Activated B cell treated with CpG ODN at 0.5 μM for 24 hours (primary cell): ENCODE data around the gene ANKS1A. TPM values are rescaled to one million over a fixed set of nuclear protein-coding genes. Genes with fewer than 3 reads are reported as not detected.

Experiments used
- ATAC-seq: fragments of 200-7000 bp; cut with Tn5 transposase; one replicate; pipeline ENCODE4 v1.10.0; 2021; ENCODE audit warnings: low read depth, mild to moderate bottlenecking, moderate library complexity
- CTCF ChIA-PET: fragments of 350-600 bp; sonication (Branson Sonifier 250); formaldehyde crosslinking; loops from one replicate; lab custom pipeline; 2021; ENCODE audit warnings: antibody characterized with exemption; lab: Charles Lee
- POLR2A ChIA-PET: fragments of 350-600 bp; sonication (Branson Sonifier 250); formaldehyde crosslinking; loops from one replicate; lab custom pipeline; 2021; ENCODE audit warnings: antibody characterized with exemption; lab: Charles Lee
- DNase-seq: peaks from one replicate; pipeline ENCODE4 v3.0.0; 2022
- H3K27ac Mint-ChIP-seq: one replicate; pipeline ENCODE4 v1.8.0; 2020; ENCODE audit warnings: mixed read lengths
- H3K27me3 Mint-ChIP-seq: one replicate; pipeline ENCODE4 v1.8.0; 2021; ENCODE audit warnings: mixed read lengths
- H3K36me3 Mint-ChIP-seq: one replicate; pipeline ENCODE4 v1.8.0; 2021; ENCODE audit warnings: low read depth, mixed read lengths
- H3K4me1 Mint-ChIP-seq: one replicate; pipeline ENCODE4 v1.8.0; 2021; ENCODE audit warnings: mixed read lengths
- H3K4me3 Mint-ChIP-seq: one replicate; pipeline ENCODE4 v1.8.0; 2020; ENCODE audit warnings: mild to moderate bottlenecking, mixed read lengths
- H3K9me3 Mint-ChIP-seq: one replicate; pipeline ENCODE4 v1.8.0; 2020; ENCODE audit warnings: mixed read lengths
- intact Hi-C: fragments of 100-400 bp; cut with micrococcal nuclease; formaldehyde crosslinking; loops from one replicate; pipeline ENCODE4 v1.15.1; 2024
- total RNA-seq: library from RNA; stranded (reverse); gene quantifications from 2 replicates; pipeline ENCODE4 v1.2.3, GENCODE V29; 2022
- TF ChIP-seq, protein P1 (sequence below): fragments of 200-600 bp; IDR thresholded peaks from one replicate; pipeline ENCODE4 v1.8.0; 2022; ENCODE audit warnings: antibody characterized with exemption, mild to moderate bottlenecking

ANKS1A gene
- total RNA-seq, 1 donor from 2014 or later = 12.6 TPM

GRCh38 chr6:35023091-35024000 is 134.3 kb downstream of the ANKS1A start:
- Mint-ChIP-seq H3K4me3 (no peak overlapping the region), H3K27me3 (no peaks in the 10 kb centered on the region), H3K27ac (no peak overlapping the region), H3K9me3 (no peaks in the 10 kb centered on the region), H3K36me3 (peaks cover 25% of the 10 kb centered on the region), H3K4me1 (no peaks in the 10 kb centered on the region)
- no peak for ATAC-seq
- TF ChIP-seq, protein P1, sequence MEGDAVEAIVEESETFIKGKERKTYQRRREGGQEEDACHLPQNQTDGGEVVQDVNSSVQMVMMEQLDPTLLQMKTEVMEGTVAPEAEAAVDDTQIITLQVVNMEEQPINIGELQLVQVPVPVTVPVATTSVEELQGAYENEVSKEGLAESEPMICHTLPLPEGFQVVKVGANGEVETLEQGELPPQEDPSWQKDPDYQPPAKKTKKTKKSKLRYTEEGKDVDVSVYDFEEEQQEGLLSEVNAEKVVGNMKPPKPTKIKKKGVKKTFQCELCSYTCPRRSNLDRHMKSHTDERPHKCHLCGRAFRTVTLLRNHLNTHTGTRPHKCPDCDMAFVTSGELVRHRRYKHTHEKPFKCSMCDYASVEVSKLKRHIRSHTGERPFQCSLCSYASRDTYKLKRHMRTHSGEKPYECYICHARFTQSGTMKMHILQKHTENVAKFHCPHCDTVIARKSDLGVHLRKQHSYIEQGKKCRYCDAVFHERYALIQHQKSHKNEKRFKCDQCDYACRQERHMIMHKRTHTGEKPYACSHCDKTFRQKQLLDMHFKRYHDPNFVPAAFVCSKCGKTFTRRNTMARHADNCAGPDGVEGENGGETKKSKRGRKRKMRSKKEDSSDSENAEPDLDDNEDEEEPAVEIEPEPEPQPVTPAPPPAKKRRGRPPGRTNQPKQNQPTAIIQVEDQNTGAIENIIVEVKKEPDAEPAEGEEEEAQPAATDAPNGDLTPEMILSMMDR = no peak
- intact Hi-C loops = no loop called here
- ChIA-PET CTCF (no interaction called here), POLR2A (no interaction called here)
- DNase-seq = no peak

DNA sequence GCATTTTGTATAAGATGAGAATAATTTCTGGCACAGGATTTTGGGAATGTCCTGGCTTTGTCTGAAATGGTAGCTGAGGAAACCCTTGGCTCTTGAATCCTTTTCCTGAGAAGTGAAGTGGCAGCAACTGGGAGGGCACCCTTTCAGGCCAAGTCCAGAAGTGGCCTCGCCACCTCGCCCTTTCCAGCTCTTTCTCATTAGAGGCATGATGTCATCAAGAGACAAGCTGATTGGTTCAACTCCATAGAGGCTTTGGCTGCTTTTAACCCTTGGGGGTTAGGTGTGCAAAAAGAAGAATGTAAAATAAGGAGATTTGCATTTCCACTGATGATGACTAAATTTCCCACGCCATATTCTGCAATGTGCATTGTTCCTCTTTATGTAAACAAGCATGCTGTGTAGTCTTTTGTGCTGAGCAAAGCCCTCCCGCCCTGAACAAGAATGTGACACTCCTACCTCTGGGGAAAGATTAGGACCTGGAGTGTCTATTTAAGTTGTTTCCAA is 135.5 kb downstream of the ANKS1A start:
- DNase-seq = no peak
- peaks cover 14% of the 10 kb centered on the region for H3K36me3 Mint-ChIP-seq
- no peak for ATAC-seq
- TF ChIP-seq, protein P1 = no peak
- no peak overlapping the region for H3K27ac Mint-ChIP-seq
- no peaks in the 10 kb centered on the region for H3K9me3 Mint-ChIP-seq
- H3K4me3 Mint-ChIP-seq = no peak overlapping the region
- H3K4me1 Mint-ChIP-seq = no peaks in the 10 kb centered on the region
- CTCF ChIA-PET = no interaction called here
- POLR2A ChIA-PET = no interaction called here
- no peaks in the 10 kb centered on the region for H3K27me3 Mint-ChIP-seq
- intact Hi-C loops = no loop called here

DNA sequence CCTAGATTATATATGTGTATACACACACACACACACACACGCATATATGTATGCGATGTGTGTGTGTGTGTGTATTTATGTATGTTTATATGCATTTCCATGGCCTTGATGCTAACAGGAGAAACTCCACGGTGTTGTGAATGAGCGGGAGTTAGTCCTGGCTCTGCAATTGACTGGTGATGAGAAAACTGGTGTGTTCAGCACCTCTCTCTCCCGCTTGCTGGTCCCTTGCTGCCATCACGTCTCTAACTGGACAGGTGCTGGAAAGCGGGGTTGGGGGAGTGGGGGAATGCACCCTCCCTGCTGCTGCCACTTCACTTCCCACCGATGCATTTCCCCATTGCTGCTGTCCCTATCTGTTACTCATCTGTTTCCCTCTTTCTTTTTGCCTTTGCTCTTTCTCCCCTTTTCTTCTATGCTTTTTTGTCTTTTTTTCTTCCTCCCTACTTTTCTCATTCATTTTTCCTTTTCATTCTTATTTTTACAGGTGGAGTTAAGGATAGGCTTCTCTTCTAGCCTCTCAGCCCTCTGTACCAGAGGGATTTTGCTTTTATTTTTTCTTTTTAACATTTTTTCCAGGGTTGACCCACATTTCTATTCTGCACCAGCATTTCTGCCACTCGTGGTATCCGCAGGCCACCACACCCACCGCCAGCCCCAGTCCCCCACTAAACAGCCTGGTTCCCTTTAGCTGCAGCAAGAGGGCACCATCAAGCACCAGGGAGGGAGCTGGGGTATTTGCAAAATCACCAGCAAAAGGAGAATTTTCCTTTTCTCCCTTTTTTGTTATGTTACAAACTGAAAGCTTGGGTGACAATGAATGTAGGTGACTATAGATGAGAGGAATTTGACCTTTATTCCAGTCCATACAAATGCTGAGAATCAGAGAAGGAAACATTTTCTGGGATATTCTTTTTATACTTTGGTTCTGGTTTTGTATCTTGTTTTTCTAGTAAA is 136.5 kb downstream of the ANKS1A start:
- H3K4me3 Mint-ChIP-seq = no peak overlapping the region
- H3K9me3 Mint-ChIP-seq = no peaks in the 10 kb centered on the region
- H3K4me1 Mint-ChIP-seq = peaks cover 3% of the 10 kb centered on the region
- POLR2A ChIA-PET = no interaction called here
- ATAC-seq (no peak), DNase-seq (no peak)
- intact Hi-C loops = no loop called here
- CTCF ChIA-PET = no interaction called here
- H3K27me3 Mint-ChIP-seq = no peaks in the 10 kb centered on the region
- no peak overlapping the region for H3K27ac Mint-ChIP-seq
- TF ChIP-seq, protein P1 = no peak
- peaks cover 13% of the 10 kb centered on the region for H3K36me3 Mint-ChIP-seq

DNA sequence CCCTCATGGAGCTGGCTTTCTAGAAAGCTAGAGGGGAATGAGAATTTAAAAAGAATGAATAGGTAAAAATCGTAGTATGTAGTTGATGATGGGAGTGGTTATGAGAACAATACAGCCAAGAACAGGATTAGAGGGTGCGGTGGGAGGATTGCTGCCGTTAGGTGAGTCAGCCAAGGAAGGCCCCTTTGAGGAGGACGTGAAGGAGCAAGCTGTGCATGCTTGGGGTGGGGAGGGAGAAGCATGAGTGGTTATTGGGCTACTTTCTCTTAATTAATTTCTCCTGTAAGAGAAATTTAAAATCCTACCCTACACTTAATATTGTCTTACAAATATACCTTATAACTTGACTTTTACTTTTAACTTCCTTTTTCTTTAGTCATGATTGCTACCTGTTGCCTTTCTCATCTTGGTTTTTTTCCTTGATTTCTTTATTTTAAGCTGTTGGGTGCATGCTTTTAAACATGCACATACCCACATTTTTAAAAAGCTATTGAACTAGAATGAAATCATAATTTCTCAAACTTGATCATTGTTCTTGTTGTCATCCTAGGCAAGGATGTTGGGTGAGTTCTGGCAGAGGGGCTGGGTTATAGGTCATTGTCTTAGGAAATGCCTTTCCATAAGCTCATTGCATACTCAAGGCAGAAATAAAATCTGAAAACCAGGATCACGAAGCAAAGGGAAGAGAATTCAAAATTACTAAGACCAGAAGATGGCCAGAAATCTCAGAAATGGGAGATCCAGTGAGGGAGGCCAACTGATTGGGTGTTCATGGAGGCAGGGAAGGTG is 137.6 kb downstream of the ANKS1A start:
- Mint-ChIP-seq H3K4me3 (no peak overlapping the region), H3K27me3 (no peaks in the 10 kb centered on the region), H3K9me3 (no peaks in the 10 kb centered on the region), H3K36me3 (peaks cover 18% of the 10 kb centered on the region), H3K4me1 (peaks cover 3% of the 10 kb centered on the region), H3K27ac (no peak overlapping the region)
- ATAC-seq = no peak
- CTCF ChIA-PET = no interaction called here
- POLR2A ChIA-PET = no interaction called here
- intact Hi-C loops = no loop called here
- TF ChIP-seq, protein P1 = no peak
- no peak for DNase-seq
